ENCODE data around the gene SYT8.
"Not testable (repeated sequence)": the region's sequence is repeated elsewhere in the genome, so short reads cannot be mapped to it uniquely, and the experiment has no call there.

SYT8 gene

DNA sequence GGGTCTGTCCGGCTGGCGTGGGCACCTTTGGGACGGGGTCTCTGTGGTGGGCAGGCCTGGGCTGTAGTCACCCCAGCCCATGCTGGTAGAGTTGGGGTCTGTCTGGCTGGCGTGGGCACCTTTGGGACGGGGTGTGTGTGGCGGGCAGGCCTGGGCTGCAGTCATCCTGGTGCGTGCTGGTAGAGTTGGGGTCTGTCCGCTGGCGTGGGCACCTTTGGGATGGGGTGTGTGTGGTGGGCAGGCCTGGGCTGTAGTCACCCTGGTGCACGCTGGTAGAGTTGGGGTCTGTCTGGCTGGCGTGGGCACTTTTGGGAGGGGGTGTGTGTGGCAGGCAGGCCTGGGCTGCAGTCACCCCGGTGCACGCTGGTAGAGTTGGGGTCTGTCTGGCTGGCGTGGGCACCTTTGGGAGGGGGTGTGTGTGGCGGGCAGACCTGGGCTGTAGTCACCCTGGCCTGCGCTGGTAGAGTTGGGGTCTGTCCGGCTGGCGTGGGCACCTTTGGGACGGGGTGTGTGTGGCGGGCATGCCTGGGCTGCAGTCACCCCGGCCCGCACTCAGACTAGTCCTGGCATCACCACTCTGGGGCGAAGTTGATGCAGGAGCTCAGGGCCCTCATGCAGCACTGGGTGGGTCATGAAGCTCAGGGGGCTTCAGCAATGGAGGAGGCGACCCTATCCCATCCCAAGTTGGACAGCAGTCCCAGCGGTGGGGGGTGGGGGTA lies 37.6 kb downstream of the SYT8 start:
- H3K9me3 Mint-ChIP-seq, result no peaks in the 10 kb centered on the region
- no peaks in the 10 kb centered on the region for H3K27me3 Mint-ChIP-seq (ENCODE audit: low read depth)
- H3K27ac Mint-ChIP-seq, result no peak overlapping the region
- H3K4me3 Mint-ChIP-seq, result no peak overlapping the region
- peaks cover 14% of the 10 kb centered on the region for H3K4me1 Mint-ChIP-seq (ENCODE audit: low read depth)
- H3K36me3 Mint-ChIP-seq (ENCODE audit: low read depth), result peaks cover 8% of the 10 kb centered on the region

GRCh38 chr11:1873048-1873812 lies 38.4 kb downstream of the SYT8 start:
- Mint-ChIP-seq H3K36me3 (ENCODE audit: low read depth) (peaks cover 8% of the 10 kb centered on the region), H3K27me3 (ENCODE audit: low read depth) (no peaks in the 10 kb centered on the region), H3K4me1 (ENCODE audit: low read depth) (peaks cover 14% of the 10 kb centered on the region), H3K9me3 (no peaks in the 10 kb centered on the region), H3K4me3 (no peak overlapping the region), H3K27ac (no peak overlapping the region)

DNA sequence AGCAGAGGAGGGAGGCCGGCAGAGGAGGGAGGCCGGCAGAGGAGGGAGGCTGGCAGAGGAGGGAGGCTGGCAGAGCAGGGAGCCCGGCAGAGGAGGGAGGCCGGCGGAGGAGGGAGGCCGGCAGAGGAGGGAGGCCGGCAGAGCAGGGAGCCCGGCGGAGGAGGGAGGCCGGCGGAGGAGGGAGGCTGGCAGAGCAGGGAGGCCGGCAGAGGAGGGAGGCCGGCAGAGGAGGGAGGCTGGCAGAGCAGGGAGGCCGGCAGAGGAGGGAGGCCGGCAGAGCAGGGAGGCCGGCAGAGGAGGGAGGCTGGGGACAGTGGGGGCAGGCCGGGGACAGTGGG lies 39.0 kb downstream of the SYT8 start:
- H3K4me3 Mint-ChIP-seq; H3K27me3 Mint-ChIP-seq (ENCODE audit: low read depth); H3K27ac Mint-ChIP-seq; H3K9me3 Mint-ChIP-seq; H3K36me3 Mint-ChIP-seq (ENCODE audit: low read depth): not testable (repeated sequence)
- H3K4me1 Mint-ChIP-seq (ENCODE audit: low read depth), result peaks cover 14% of the 10 kb centered on the region

DNA sequence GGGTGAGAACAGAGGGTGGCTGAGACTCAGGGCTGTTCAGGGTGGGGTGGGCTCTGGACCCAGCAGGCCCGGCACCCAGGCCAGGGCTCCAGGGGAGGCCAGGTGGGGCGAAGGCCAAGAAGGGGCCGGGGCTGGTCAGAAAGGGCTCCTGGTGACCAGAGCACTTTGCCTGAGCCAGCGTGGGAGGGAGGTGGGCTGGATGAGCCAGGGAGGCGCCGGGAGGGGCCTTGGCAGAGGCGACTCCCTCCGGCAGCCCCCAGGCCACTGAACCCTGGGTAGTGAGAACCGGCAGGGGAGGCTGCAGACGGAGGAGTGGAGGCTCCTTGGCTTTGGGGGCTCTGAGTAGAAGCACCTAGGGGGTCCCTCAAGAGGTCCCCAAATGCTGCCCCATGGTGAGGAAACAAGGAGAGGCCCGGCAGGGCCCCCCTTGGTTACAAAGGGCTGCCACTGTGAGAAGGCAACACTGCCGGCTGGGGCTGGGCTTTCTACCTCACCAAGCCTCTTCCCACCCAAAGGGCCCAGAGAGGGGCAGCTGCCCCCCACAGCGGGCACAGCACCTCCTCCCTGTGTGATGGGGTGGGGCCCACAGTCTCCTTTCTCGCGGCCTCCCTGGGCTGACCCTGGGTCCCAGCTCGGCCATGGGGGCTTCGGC lies 39.8 kb downstream of the SYT8 start:
- peaks cover 12% of the 10 kb centered on the region for H3K4me1 Mint-ChIP-seq (ENCODE audit: low read depth)
- not testable (repeated sequence) for H3K27ac Mint-ChIP-seq

DNA sequence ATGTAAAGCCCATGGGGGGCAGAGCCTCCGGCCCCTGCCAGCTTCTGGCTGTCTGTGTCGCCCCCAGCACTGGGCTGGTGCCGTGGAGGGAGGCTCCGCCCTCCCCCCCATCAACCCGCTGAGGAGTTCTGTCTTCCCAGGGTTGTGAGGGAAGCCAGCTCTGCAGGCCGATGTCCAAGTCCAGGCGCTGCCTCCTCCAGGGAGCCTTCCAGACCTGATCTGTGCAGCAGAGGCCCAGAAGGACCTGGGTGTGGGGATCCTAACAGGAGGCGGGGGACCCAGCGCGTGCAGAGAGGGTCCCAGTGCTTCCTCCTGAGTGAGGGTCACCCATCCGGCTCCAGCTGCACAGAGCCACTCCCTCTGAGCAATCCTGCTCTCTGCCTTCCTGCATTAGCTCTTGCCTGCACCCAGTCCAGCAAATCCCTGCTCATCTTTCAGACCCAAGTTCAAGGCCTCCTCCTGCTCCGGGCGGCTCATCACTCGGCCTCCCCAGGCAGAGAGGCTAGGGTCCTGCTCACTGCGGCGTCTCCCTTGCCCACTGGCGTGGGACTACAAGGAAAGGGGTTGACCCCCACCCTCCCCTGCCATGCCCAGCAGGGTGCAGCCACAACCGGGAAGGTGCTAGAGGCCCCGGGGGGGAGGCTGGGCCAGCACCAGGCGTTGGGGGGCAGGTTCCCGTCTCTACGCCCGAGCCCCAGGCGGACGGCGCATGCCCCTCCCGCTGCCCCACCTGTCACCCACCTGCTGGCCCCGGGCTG lies 40.5 kb downstream of the SYT8 start:
- H3K9me3 Mint-ChIP-seq, result no peaks in the 10 kb centered on the region
- no peaks in the 10 kb centered on the region for H3K27me3 Mint-ChIP-seq (ENCODE audit: low read depth)
- peak overlapping the region; percentile 55 for H3K27ac Mint-ChIP-seq
- peaks cover 12% of the 10 kb centered on the region for H3K4me1 Mint-ChIP-seq (ENCODE audit: low read depth)
- no peak overlapping the region for H3K4me3 Mint-ChIP-seq
- peaks cover 2% of the 10 kb centered on the region for H3K36me3 Mint-ChIP-seq (ENCODE audit: low read depth)

More for the DNA sequence above, 39.8 kb downstream of the SYT8 start:
- H3K36me3 Mint-ChIP-seq (ENCODE audit: low read depth); H3K27me3 Mint-ChIP-seq (ENCODE audit: low read depth); H3K9me3 Mint-ChIP-seq; H3K4me3 Mint-ChIP-seq: not testable (repeated sequence)

GRCh38 chr11:1875851-1876301 lies 41.1 kb downstream of the SYT8 start:
- H3K27me3 Mint-ChIP-seq (ENCODE audit: low read depth); H3K9me3 Mint-ChIP-seq; H3K4me3 Mint-ChIP-seq; H3K36me3 Mint-ChIP-seq (ENCODE audit: low read depth); H3K27ac Mint-ChIP-seq; H3K4me1 Mint-ChIP-seq (ENCODE audit: low read depth): not testable (repeated sequence)

DNA sequence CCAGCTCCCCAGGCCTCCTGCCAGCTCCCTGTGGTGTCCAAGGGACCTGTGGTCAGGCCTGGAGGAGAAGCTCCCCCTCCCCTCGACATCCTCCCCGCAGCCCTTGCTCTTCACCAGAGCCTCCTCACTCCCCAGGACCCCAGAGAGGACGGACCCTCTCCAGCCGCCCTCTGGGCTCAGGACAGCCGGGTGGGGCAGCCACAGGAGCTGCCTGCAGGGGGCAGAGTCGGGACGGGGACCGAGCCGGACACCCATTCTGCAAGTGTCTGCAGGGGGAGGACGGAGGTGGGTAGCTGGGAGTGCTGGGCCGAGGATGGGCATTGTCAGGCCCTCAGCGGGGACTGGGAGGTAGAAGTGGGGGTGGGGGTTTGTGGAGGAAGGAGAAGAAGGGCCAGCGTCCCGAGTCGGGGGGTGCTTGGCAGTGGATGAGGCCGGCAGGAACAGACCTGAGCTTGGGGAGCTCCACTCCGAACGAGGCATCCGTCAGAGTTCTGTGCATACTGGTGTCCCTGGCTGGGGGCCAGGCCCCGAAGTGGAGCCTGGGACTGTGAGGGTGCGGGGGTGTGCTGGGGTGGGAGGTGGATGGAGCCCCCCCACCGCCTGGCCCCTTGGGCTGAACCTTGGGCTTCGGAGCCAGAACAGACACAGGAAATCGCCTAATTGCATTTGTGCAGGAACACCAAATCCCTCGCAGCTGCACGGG lies 41.7 kb downstream of the SYT8 start:
- no peaks in the 10 kb centered on the region for H3K9me3 Mint-ChIP-seq
- no peak overlapping the region for H3K27ac Mint-ChIP-seq
- H3K4me3 Mint-ChIP-seq, result no peak overlapping the region
- H3K4me1 Mint-ChIP-seq (ENCODE audit: low read depth), result peaks cover 4% of the 10 kb centered on the region
- H3K27me3 Mint-ChIP-seq (ENCODE audit: low read depth), result no peaks in the 10 kb centered on the region
- no peaks in the 10 kb centered on the region for H3K36me3 Mint-ChIP-seq (ENCODE audit: low read depth)

DNA sequence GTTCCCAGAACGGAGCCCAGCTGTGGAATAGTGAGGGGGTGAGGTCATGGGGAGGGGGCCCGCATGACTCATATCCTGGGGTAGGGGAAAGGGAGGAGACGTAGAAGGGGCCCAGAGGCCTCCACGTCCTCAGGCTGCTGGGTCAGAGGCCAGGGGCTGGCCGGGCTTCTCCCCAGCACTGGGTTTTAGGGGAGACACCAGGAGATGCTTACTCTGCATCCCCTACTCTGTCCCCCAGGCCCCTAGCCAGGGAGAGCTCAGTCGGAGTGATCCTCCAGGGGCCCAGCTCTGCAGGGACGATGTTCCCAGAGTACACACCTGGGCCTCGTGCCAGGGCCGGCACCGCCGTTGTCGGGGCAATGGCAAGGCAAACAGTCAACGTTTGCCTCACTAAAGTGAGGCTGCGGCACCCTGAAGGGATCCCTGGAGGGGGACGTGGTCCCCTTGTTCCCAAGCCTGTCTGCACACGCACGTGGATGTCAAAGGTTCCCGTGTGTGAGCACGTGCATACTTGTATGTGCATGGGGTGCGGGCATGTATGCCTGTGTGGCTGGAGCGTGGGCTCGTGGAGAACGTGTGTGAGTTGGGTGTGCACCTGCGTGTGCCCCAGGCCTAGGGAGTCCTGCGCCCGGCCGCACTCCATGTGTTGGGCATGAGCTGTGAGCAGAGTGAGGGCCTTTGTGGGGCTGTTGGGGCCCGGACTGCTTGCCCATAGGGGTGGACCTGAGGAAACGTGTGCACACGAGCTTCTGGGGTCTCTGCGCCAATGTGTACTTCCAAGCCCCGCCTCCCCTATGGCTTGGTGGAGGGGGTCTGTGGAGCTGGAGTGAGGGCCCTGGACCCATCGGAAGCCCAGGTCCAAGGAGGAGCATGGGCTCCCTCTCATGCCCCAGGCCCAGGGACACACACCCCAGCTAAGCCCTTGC lies 42.7 kb downstream of the SYT8 start:
- Mint-ChIP-seq H3K4me1 (ENCODE audit: low read depth) (peaks cover 2% of the 10 kb centered on the region), H3K36me3 (ENCODE audit: low read depth) (no peaks in the 10 kb centered on the region), H3K9me3 (no peaks in the 10 kb centered on the region), H3K27ac (no peak overlapping the region), H3K27me3 (ENCODE audit: low read depth) (no peaks in the 10 kb centered on the region), H3K4me3 (no peak overlapping the region)

GRCh38 chr11:1878137-1879031 lies 43.6 kb downstream of the SYT8 start:
- Mint-ChIP-seq H3K9me3 (no peaks in the 10 kb centered on the region), H3K4me3 (no peak overlapping the region), H3K27me3 (ENCODE audit: low read depth) (no peaks in the 10 kb centered on the region), H3K27ac (no peak overlapping the region), H3K4me1 (ENCODE audit: low read depth) (peaks cover 2% of the 10 kb centered on the region), H3K36me3 (ENCODE audit: low read depth) (no peaks in the 10 kb centered on the region)

DNA sequence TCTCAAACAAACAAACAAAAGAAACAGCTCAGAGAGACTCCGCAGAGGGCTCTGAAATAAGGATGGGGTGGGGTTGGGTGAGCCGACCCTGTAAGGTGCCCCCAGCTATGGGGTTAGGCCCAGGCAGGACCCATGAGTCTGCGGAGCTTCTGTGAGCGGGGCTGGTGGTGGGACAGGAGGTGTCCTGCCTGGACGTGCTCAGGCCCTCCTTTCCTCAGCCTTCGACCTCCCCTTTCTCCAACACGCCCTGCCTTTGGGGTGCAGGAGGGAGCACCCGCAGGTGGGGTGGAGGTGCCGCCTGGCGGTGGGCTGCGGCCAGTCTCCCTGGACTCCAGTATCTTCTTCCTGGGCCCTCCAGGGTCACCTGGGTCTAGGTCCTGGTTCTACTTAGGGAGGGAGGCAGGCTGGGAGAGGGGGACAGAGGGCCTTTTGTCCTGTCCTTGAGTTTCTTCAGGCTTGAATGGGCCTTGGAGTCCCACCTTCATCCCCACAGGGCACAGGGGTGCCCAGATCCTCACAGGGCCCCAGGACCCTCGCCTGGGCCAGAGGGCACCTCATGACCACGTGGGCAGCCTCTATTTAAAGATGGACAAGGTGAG lies 44.7 kb downstream of the SYT8 start:
- Mint-ChIP-seq H3K4me1 (ENCODE audit: low read depth) (peaks cover 2% of the 10 kb centered on the region), H3K4me3 (no peak overlapping the region), H3K27ac (no peak overlapping the region)

DNA sequence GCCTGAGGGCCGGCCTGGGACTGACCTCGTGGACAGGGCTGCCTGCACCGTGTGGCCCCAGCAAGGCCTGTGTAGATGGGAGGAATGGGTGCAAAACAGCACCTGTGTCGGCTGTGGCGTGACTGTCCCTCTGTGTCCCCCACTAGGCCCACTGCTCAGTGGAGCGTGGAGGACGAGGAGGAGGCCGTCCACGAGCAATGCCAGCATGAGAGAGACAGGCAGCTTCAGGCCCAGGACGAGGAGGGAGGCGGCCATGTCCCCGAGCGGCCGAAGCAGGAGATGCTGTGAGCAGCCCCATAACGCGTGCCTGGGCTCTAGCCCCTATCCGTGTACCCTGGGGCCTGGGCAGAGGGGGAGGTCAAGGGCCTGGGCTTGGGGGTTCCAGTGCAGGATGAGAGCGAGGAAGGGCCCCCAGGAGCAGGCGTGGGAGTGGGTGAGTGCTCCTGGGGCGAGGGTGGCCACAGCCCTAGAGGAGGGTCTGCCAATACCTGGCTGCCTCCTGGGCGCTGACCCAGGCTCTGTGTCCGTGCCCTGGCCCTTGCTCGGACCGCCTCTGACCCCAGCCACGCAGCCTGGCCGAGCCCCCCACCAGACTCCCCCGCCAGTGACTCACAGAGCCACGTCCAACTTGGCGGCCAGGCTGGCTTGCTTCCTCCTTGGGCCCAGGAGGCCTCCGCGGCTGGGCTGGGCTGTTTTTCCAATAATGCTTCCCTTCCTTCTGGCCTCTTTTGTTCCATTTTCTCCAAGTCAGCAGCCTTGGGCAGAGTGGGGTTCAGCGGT lies 45.3 kb downstream of the SYT8 start:
- no peak overlapping the region for H3K27ac Mint-ChIP-seq
- H3K36me3 Mint-ChIP-seq (ENCODE audit: low read depth), result no peaks in the 10 kb centered on the region
- no peaks in the 10 kb centered on the region for H3K9me3 Mint-ChIP-seq
- no peak overlapping the region for H3K4me3 Mint-ChIP-seq
- H3K27me3 Mint-ChIP-seq (ENCODE audit: low read depth), result no peaks in the 10 kb centered on the region
- peaks cover 2% of the 10 kb centered on the region for H3K4me1 Mint-ChIP-seq (ENCODE audit: low read depth)

More for the DNA sequence above, 44.7 kb downstream of the SYT8 start:
- Mint-ChIP-seq H3K36me3 (ENCODE audit: low read depth) (no peaks in the 10 kb centered on the region), H3K27me3 (ENCODE audit: low read depth) (no peaks in the 10 kb centered on the region), H3K9me3 (no peaks in the 10 kb centered on the region)
